Measurements from ENCODE around the gene LRRC30. TPM values are rescaled to one million over a fixed set of nuclear protein-coding genes. Genes with fewer than 3 reads are reported as not detected.

LRRC30 gene
- polyA plus RNA-seq, 3 donors: 0.29 to 0.65 (median 0.56) TPM

Other genes starting within 250 kb of the LRRC30 start
- 10 to 100 TPM; 75.5 to 88.1 (median 77.7) TPM for gene LAMA1, start 113.3 kb upstream of the LRRC30 start, polyA plus RNA-seq (ENCODE audit: insufficient read length in 3 of 3)

Measured in renal cortex interstitium (tissue), 3 donors.